SW480 (cell line): ENCODE measurements around the gene ADPRS.

Experiments used
- DNase-seq: peaks from one replicate; pipeline ENCODE4 v3.0.0-alpha.2; 2016; ENCODE audit warnings: low spot score

Gene ADPRS

DNA sequence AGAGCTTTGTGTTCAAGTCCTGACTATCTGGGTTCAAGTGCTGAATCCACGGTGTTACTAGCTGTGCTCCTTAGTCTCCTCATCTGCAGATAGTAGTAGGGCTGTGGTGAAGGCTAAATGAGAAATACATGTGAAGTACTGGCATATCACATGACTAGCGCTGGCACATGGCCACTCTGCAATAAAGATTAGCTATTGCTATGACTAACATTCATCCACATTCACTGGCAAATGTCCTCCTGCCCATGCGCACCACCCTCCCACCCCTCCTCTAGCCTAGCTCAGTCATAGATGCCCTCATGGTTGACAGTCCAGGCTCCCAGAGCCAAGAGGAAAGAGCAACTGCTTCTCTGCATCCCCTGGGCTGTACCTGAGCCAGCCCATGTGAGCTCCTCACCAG, 44.8 kb downstream of the ADPRS start:
- peak; percentile 66 for DNase-seq

DNA sequence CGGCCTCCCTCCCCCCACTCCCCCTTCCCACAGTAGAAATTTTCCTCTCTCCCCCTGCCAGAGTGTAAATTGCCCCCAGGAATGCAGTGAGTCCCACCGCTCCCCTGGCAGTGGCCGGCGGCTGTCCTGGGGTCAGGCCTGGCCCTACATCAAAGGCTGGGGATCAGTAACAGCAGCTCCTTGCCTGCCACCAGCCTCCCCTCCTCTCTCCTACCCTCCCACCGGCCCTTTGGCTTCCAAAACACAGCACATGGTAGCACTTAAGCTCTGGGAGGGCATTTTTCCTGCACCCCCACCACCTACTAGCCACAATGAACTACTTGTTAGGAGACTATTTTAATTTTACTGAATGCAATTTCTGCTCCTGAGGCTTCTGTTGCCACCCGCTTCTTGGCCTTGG, 45.3 kb downstream of the ADPRS start:
- no peak for DNase-seq

DNA sequence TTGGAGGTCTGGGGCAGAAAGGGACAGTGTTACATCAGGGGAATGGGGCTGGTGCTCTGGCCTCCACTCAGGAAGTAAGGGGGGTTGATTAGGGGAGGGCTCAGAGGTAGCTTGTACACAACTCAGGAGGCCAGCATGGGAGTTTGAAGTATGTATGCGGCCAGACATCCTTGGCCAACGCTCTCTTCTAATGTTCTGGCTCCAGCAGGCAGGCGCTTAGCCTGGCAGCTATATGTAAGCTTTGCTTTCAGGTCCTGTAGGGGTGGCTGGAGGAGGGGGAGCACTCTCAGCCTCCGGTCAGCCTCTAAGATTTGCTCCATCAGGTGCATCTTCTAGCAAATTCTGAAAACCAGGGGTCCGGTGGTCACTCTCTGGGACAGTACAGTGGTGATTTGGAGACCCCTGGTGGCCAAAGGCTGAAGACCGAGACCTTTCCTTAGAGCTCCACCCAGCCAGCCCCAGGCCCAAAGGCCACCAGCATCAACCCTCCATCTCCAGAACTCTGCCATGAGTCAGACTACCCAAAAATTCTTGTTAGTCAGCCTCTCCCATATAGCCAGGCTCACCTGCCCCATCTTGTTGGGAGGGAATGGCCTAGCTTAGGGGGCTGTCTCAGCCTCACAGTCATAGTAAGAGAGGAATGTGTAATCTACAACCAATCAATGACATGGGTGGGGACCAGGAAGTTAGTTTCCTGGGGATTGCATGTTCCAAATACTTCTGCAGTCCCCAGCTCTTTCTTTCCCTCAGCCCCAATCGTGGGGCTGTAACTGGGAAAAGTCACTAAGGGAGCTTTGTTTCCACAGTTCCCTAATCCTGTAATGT, 46.0 kb downstream of the ADPRS start:
- DNase-seq, result peak; percentile 40

DNA sequence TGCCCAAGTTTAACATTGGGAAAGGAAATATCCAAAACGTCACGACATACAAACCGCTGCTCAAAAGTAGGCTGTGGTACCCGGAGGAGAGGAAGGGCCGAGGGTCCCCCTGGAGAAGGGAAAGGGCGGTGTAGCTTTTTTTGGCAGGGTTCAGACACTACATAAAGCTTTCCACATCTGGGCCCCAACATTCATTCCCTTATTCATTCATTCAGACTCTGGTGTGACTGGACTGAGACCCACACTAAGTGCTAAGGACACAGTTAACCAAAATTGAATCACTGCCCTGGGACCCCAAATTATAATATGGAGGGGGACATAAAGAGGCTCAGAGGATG, 46.6 kb downstream of the ADPRS start:
- no peak for DNase-seq

DNA sequence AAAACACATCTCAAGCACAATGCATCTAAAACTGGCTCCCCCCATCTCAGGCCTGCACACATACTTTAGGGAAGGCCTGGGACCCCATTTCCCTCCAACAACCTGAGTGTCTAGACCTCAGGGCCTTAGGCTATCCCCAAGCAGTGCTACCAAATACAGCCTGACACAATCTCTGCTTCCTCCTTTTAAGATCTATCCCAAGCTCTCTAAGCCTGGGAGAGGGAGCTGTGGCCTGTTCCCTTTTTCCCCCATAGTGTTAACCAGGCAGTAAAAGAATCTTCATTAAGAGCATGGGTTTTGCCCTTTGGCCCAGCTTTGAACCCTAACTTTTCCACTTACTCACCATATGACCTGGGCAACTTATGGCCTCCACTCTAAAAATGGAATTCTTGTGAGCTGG, 47.1 kb downstream of the ADPRS start:
- no peak for DNase-seq

DNA sequence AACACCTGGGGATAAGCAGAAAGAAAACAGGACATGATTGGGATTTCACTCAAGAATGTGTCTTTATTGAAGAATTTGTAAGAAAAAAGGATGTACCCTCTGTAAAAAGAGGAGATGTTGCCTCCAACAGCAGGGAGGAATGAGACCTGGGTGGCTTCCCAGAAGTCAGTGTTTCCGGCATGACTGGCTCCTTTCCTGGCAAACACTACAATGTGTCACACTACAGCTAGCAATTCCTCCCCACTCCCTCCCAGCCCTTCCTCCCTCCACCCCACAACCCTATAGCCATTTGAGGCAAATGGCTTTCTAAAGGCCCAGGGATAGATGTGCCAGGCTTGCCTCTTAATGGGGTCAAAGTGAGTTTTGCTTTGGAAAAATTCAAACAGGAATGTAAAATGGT, 47.8 kb downstream of the ADPRS start:
- DNase-seq, result no peak

DNA sequence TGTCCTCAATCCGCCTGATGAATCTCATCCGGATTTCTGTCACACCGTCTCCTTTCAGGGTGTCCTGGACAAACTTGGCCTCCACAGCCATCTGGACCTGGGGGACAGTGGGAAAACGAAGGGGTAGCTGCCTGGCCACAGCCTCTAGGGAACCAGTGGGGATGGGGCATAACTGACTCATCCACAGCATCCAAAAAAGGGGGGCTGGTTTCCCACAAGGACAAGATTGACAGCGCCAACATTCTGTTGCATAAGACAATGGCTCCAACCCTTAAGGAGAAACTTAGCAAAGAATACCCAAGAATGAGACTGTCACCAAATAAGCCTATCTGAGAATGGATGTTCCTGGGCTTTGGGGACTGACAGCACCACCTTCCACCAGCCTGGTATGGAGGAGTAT, 48.5 kb downstream of the ADPRS start:
- no peak for DNase-seq

DNA sequence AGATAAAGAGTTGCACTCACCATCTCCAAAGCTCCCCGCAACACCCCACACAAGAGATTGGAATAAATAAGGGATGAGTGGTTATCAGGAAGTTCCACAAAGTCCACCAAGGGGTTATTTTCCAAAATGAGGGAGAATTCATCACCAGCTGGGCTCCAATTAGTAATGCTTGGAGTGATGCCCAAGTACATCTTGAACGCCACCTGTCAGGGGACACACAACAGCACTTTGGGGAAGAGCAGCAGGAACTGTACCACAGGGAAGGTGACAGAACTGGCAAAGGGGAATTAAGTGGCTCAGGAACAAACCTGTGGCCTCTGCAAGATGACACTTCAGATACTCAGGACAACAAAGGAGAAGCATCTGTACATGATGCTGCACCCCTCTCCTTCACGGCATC, 49.1 kb downstream of the ADPRS start:
- no peak for DNase-seq

DNA sequence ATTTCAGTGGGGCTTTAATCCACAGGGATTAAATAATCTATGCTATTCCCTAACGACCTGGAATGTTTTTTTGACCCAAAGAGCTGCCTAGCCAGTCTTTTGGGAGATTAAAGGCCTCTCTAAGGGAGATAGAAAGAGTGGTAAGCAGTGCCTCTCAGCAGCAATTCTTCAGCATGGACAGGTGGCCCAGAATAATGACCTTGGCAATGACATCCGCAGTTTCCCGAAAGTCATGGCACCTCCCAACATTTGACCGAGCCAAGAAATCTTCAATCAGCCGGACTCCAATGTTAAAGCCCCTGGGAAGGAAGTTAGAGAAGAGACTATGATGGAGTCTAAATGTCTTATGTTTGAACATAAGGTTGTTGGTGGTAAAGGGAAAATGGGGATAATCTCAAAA, 50.8 kb downstream of the ADPRS start:
- DNase-seq, result no peak

DNA sequence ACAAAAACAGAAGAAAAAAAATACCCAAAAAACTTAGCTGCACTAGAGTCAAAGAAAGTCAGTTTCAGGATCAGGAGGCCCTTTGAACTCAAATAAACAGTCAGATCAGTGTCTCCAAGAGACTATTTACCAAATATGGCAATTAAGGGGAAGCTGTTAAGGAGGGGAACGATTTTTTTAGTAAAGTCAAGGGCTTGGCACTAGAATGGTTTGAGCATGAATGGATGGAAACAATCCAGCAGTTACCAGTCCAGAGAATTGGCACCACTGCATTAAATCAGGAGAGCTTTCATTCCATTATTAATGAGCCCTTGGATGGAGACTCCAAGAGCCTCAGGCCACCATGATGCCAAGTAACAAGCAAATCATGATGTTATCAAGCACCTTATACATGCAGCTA, 53.4 kb downstream of the ADPRS start:
- no peak for DNase-seq

DNA sequence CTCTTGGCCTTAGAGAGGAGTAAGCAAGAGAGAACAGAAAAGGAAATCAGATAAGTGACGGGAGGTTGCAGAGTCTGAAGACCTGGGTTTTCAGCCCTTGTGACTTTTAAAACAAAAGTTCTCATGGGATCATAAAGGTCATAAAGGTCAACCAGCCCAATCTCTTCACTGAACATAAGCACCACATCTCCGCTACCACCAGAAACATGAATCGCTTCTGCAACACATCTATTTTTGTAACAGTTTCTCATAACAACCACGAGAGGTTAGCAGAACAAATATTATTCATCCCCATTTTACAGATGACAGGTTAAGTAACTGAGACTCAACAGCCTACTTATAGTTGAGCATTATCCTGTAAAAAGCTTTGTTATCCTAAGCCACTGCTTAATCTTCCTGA, 54.7 kb downstream of the ADPRS start:
- no peak for DNase-seq
